ENCODE measurements around the gene AKIRIN2. TPM values are rescaled to one million over a fixed set of nuclear protein-coding genes. Genes with fewer than 3 reads are reported as not detected.
"Not testable (repeated sequence)": the region's sequence is repeated elsewhere in the genome, so short reads cannot be mapped to it uniquely, and the experiment has no call there.

AKIRIN2 gene
- total RNA-seq, 1 donor from 2014 or later: 49.0 TPM

DNA sequence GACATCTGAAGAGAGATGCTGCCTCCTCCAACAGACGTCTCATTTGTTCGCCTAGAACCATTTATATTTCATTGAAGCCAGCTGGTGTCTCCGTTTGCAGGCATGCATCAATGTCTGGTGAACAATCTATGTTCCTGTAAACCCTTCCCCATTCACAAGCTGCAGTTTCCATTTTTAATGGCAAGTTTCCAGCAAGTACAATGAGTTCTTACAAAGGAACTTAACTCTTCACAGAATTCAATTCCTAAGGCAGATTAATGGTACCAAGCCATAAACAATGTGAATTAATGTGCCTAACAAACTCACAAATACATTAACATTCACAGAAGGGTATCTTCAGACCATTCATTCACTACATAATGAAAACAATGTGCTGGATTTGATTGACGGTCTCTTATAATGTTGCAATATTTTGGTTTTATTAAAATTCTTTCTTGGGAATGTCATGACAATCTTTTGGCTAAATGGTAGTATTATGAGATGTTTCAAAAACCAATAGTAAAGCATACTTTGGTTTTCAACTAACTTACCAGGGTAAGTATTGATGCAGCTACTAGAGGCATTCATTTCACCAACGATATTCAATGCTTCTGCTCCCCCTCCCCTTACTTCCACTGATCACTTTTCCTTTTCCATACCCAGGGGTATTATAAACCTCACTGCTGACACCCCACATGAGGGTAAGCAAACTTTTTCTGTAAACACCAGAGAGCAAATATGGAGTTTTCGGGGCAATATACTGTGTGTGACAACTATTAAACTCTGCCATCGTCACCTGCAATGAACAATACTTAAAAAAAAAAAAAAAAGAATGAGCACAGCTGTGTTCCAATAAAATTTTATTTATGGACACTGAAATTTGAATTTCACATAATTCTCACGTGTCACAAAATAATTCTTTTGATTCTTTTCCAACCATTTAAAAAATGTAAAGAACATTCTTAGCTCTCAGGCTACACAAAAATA lies 4.2 kb downstream of the AKIRIN2 start:
- ATAC-seq (no peak), DNase-seq (ENCODE audit: low spot score) (no peak)
- intact Hi-C loops (cut with DNase I): no loop called here

DNA sequence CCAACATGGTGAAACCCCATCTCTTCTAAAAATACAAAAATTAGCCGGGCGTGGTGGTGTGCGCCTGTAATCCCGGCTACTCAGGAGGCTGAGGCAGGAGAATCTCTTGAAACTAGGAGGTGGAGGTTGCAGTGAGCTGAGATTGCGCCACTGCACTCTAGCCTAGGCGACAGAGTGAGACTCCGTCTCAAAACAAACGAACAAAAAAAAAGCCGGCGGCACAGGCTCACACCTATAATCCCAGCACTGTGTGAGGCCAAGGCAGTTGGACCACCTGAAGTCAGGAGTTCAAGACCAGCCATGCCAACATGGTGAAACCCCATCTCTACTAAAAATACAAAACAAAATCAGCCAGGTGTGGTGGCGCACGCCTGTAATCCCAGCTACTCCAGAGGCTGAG lies 5.2 kb downstream of the AKIRIN2 start:
- DNase-seq (ENCODE audit: low spot score); intact Hi-C loops (cut with DNase I); ATAC-seq: not testable (repeated sequence)

- ATAC-seq (no peak), DNase-seq (ENCODE audit: low spot score) (no peak)
- intact Hi-C loops (cut with DNase I): no loop called here
Observed at GRCh38 chr6:87692086-87692485, 9.9 kb downstream of the AKIRIN2 start.

DNA sequence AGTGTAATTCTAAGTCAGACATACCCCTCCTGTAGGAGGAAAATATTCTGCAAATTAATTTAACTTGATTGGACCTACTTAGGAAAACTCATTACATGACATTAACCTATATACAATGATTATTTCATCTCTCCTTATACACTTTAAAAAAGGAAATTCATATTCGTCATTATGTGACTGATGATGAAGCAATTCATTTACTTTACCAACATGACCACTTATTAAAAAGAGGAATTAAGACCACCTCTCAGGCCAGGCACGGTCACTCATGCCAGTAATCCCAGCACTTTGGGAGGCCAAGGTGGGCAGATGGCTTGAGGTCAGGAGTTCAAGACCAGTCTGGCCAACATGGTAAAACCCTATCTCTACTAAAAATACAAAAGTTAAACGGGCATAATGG lies 11.6 kb downstream of the AKIRIN2 start:
- intact Hi-C loops (cut with DNase I): no loop called here
- ATAC-seq (no peak), DNase-seq (ENCODE audit: low spot score) (no peak)

- DNase-seq (ENCODE audit: low spot score); ATAC-seq; intact Hi-C loops (cut with DNase I): not testable (repeated sequence)
Observed at GRCh38 chr6:87687893-87688292, 14.1 kb downstream of the AKIRIN2 start.

DNA sequence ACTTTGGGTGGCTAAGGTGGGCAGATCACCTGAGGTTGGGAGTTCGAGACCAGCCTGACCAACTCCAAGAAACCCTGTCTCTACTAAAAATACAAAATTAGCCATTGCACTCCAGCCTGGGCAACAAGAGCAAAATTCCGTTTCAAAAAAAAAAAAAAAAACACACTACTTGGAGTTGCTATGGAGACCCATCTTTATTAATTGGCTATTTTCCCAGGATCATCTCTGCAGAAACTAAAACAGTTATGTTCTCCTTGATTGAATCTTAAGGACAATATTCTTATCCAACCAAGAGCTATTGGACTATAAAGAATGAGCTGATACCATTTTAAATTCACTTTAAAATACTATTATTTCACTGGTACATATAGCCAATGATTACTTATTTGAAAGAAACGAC lies 14.7 kb downstream of the AKIRIN2 start:
- no peak for DNase-seq (ENCODE audit: low spot score)
- ATAC-seq: peak; percentile 50
- intact Hi-C loops (cut with DNase I): no loop called here

DNA sequence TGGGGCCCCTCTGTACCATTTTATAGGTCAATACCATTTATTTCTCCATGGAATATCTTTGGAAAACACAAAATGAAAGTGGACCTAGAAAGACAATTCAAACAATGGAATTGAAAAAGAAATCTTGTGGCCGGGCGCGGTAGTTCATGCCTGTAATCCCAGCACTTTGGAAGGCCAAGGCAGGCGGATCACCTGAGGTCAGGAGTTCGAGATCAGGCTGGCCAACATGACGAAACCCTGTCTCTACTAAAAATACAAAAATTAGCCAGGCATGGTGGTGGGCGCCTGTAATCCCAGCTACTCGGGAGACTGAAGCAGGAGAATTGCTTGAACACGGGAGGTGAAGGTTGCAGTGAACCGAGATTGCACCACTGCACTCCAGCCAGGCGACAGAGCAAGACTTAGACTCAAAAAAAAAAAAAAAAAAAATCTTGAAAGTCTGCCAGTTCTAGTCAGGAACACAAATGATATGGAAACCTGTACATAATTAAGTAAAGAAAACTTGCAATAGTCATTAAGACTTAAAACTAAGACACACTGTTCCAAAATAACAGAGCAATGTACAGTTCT lies 15.3 kb downstream of the AKIRIN2 start:
- DNase-seq (ENCODE audit: low spot score); intact Hi-C loops (cut with DNase I); ATAC-seq: not testable (repeated sequence)

- ATAC-seq (no peak), DNase-seq (ENCODE audit: low spot score) (no peak)
- intact Hi-C loops (cut with DNase I): no loop called here
Observed at GRCh38 chr6:87684895-87685654, 17.0 kb downstream of the AKIRIN2 start.

GRCh38 chr6:87683890-87684289 lies 18.1 kb downstream of the AKIRIN2 start:
- no peak for DNase-seq (ENCODE audit: low spot score)
- ATAC-seq: no peak

DNA sequence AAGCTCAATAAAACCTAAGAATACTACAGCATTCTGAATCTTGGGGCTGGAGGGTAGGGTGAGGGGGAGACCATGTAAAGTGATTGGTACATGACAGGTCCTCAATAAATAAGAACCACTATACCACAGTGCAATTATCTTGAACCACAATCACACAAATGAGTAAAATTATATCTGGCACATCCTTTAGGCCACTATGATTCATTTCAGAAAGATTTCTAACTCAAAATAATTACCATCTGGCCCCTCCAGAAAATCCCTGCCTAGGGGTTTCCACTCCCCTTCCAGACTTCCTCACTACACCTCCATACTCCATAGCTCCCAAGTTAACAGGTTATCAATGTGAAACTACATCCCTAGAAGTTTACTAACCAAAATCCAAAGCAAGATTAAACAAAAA lies 19.7 kb downstream of the AKIRIN2 start:
- DNase-seq (ENCODE audit: low spot score) (no peak), ATAC-seq (no peak)
- intact Hi-C loops (cut with DNase I): no loop called here

More at GRCh38 chr6:87683890-87684289, 18.1 kb downstream of the AKIRIN2 start:
- intact Hi-C loops (cut with DNase I): no loop called here

GRCh38 chr6:87675004-87675681 lies 26.9 kb downstream of the AKIRIN2 start:
- intact Hi-C loops (cut with DNase I): no loop called here
- ATAC-seq: no peak
- no peak for DNase-seq (ENCODE audit: low spot score)

- intact Hi-C loops (cut with DNase I): no loop called here
- DNase-seq (ENCODE audit: low spot score) (no peak), ATAC-seq (no peak)
Observed at GRCh38 chr6:87674290-87674689, 27.7 kb downstream of the AKIRIN2 start.

DNA sequence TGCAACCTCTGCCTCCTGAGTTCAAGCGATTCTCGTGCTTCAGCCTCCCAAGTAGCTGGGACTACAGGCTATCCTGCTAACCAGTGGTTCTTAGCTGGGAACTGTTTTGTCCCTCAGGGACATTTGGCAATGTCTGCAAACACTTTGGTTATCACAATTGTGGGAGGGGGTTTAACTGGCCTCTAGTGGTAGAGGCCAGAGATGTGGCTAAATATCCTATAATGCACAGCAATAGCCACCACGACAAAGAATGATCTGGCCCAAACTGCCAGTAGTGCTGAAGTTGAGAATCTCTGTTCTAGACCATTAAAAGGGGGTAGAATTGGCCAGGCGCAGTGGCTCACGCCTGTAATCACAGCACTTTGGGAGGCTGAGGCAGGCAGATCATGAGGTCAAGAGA lies 28.8 kb downstream of the AKIRIN2 start:
- no peak for DNase-seq (ENCODE audit: low spot score)
- no peak for ATAC-seq
- intact Hi-C loops (cut with DNase I): no loop called here

DNA sequence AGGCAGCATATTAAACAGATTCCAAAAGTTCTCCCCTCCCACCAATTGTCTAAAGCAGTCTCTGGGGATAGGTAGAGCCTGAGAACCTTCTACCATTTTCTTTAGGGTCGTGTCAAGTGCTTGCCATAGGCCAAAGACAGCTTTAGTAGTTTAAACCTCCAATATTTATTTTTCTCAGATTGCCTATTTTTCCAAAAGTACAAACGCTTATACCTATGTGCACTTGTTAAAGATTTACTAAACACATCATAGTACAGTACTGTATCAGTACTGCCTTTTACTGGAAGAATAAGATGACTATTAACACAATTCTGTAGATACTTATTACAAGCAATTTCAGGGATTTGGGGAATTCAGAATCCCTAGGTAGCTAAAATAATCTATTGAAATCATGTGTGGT lies 29.4 kb downstream of the AKIRIN2 start:
- DNase-seq (ENCODE audit: low spot score) (no peak), ATAC-seq (no peak)
- intact Hi-C loops (cut with DNase I): no loop called here

GRCh38 chr6:87671555-87672029 lies 30.4 kb downstream of the AKIRIN2 start:
- ATAC-seq: peak; percentile 53
- no peak for DNase-seq (ENCODE audit: low spot score)
- intact Hi-C loops (cut with DNase I): no loop called here

DNA sequence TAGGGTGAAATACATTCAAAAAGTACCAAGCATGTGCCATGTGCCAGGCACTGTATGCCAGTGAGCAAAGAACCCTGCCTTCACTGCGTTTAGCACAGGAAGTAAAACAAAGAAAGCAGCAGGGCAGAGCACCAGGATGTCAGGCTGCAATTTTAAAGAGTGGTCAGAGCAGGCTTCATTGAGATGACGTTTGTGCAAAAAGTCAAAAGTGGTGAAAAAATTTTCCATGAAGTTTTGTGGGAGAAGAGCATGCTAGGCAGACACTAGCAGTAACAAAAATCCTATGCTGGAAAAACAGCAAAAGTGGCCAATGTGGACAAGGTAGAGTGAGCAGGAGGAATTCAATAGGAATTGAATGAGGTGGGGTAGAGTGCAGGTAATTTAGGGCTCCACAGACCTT lies 31.3 kb downstream of the AKIRIN2 start:
- DNase-seq (ENCODE audit: low spot score) (no peak), ATAC-seq (no peak)
- intact Hi-C loops (cut with DNase I): no loop called here

GRCh38 chr6:87669051-87669450 lies 33.0 kb downstream of the AKIRIN2 start:
- ATAC-seq: no peak
- no peak for DNase-seq (ENCODE audit: low spot score)
- intact Hi-C loops (cut with DNase I): no loop called here

DNA sequence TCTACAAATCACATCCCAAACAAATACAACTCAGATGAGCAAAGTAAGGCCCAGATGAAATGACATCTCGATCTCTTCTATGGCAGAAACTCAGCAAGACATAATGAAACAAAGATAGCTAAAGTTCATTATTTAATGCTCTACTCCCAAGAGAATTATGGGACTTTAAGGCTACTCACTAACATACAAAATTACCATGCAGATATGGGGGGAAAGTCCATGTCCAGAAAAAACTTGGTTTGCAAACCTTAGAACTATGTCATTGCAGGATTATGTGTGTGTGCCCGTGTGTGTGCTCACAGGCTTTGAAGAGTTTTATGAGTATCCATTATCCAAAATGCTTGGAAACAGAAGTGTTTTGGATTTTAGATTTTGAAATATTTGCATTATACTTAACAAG lies 34.0 kb downstream of the AKIRIN2 start:
- ATAC-seq (no peak), DNase-seq (ENCODE audit: low spot score) (no peak)
- intact Hi-C loops (cut with DNase I): no loop called here

GRCh38 chr6:87667032-87667431 lies 35.0 kb downstream of the AKIRIN2 start:
- no peak for DNase-seq (ENCODE audit: low spot score)
- no peak for ATAC-seq
- intact Hi-C loops (cut with DNase I): no loop called here

All from sciatic nerve (tissue), 2 donors.